Fibroblast of skin of left biceps (primary cell): ENCODE measurements around the gene ATP2A2.
"Not testable (repeated sequence)": the region's sequence is repeated elsewhere in the genome, so short reads cannot be mapped to it uniquely, and the experiment has no call there.

ENCODE experiments used
- DNase-seq, 2 experiments: peaks; one replicate each; pipeline ENCODE4 v3.0.0-alpha.2; 2013; ENCODE audit warnings: low read depth in 2 of 2

ATP2A2 gene

DNA sequence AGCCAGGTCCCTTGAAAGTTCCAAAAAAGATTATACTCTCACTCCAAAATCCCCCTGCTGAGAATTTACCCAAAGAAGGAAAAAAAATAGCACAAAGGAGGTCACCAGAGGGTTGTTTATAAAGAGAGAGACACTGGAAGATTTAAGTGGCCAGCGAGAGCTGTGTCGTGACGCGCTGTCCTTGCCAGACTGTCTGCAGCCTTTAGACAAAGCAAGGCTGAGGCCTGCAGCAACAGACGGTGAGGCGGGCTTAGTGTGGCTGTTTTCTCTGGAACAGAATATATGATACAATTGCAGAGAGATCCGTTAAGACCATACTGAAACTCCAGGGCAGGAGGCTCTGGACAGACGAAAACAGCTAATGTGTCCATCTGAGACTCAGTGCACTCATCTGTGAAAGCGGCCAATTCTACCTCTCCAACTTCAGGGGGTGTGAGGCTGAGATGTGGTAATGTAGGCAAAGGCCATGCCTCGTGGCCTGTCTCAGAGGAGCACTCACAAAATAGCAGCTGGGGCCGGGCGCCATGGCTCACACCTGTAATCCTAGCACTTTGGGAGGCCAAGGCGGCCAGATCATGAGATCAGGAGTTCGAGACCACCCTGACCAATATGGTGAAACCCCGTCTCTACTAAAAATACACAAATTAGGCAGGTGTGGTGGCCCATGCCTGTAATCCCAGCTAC lies 86.3 kb downstream of the ATP2A2 start:
- no peak for DNase-seq

DNA sequence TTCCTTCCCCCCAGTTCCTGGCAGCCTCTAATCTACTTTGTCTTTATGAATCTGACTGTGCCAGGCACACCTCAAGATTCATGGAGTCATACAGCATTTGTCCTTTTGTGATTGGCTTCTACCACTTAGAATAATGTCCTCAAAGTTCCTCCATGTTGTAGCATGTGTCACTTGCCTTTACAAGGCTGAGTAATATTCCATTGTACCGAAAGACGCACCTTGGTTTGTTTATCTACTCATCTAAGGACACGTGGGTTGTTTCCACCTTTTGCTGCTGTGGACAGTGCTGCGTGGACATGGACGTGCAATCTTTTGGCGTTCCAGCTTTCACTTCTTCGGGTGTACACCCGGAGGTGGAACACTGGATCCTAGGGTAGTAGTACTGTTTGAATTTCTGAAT lies 88.9 kb downstream of the ATP2A2 start:
- DNase-seq: no peak

DNA sequence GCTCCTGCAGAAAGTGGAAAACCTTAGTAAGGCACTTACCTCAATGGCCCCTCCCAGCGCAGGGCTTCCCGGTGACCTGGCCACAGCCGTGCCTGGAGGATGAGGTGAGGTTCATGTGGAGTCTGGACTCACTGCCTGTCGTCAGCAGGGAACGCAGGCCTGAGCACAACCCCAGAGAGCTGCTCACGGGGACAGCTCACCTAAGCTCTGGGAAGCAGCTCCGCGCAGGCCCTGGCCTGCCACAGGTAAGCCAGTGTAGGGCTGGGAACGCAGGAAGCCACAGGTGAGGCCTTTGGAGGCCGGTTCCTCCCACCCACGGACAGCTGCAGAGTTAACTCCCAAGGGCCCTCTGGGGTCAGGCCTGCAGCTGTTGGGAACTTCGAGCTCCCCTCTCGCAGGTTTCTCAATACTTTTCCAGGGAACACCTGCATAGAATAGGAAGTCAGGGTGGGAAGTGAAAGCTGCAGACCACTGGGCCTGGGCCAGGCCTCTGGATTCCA lies 89.7 kb downstream of the ATP2A2 start:
- DNase-seq: no peak

- DNase-seq: no peak
Observed at GRCh38 chr12:110371408-110372055, 90.5 kb downstream of the ATP2A2 start.

- DNase-seq: no peak
Observed at GRCh38 chr12:110372056-110372425, 91.0 kb downstream of the ATP2A2 start.

GRCh38 chr12:110373025-110373424 lies 92.0 kb downstream of the ATP2A2 start:
- DNase-seq: no peak

GRCh38 chr12:110373425-110373824 lies 92.4 kb downstream of the ATP2A2 start:
- DNase-seq: no peak

- DNase-seq: no peak
Observed at GRCh38 chr12:110373962-110374611, 93.0 kb downstream of the ATP2A2 start.

DNA sequence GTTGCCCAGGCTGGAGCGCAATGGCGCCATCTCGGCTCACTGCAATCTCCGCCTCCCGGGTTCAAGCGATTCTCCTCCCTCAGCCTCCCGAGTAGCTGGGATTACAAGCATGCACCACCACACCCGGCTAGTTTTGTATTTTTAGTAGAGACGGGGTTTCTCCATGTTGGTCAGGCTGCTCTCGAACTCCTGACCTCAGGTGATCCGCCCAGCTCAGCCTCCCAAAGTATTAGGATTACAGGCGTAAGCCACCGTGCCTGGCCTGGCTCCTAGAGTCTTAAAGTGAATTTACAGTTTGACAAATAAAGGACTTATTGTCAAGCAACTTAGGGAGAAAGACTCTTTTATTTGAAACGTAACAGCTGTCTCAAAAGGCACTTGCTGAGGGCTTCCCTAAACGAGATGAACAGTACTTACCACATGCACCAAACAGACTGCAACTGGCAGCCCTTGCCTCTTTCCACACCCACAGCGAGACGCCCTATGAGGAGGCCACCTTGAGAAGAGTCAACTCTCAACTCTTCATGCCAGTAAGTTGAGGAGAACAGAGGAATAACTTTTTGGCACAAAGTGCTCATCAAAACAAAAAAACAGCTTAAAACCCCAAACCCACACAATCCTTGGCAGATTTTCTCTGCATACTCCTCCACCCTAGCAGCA lies 97.2 kb downstream of the ATP2A2 start:
- not testable (repeated sequence) for DNase-seq

DNA sequence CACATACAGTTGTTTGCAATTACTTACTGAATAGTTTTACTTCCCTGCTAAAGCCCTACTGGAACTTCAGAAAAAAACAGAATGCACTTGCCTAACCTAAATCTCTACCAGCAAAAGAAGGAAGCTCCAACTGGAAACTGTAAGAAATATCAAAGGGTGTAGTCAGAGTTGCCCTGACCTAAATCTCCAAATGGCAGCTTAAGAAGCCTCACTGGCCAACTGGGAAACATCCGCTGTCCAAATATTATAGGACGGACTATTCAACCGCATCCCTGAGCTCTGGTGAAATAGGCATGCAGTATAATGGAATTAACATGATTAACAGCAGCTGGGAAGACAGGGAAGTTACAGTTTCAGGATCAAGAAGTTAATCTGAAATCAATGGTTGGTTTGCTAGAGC lies 98.2 kb downstream of the ATP2A2 start:
- no peak for DNase-seq

DNA sequence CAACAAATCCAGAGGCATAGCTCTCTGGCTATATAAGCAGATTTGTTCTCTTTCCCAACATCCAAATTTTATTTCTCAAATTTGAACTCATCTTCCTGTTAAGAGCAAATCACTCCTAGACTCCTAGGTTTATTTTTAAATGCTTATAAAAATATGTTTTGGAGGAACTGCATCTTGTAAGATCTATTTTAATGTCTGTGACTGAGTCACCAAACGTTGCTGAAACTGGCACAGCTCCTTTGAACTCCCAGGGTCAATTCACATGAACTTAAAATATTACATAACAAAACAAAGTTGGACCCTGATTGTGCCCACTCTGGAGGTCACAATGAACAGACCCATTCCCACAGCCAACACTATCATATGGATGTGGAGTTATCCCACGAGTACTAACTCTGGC lies 98.6 kb downstream of the ATP2A2 start:
- no peak for DNase-seq

GRCh38 chr12:110382683-110383082 lies 101.6 kb downstream of the ATP2A2 start:
- no peak for DNase-seq
